Right ventricle myocardium inferior (tissue), 1 donor: ENCODE results near the gene FNDC5. TPM values are rescaled to one million over a fixed set of nuclear protein-coding genes. Genes with fewer than 3 reads are reported as not detected.

Experiments used
- ATAC-seq: fragments of 200-7000 bp; cut with Tn5 transposase; one replicate; pipeline ENCODE4 v1.9.1; 2020; ENCODE audit warnings: mild to moderate bottlenecking, moderate library complexity
- DNase-seq: peaks from one replicate; pipeline ENCODE4 v3.0.0; 2021; ENCODE audit errors: missing footprints
- intact Hi-C: fragments of 100-400 bp; cut with DNase I; formaldehyde crosslinking; loops from one replicate; pipeline ENCODE4 v1.11.0; 2022
- total RNA-seq: library from RNA; stranded (reverse); fragmentation: NEBNext Ultra II Directional; extraction: Animal tissue kit (Norgen Biotek cat#: 25700); gene quantifications from one replicate; pipeline ENCODE4 v1.2.1, GENCODE V29; 2021
- donor health status: DM: no; HTN: yes; CAD: no; lungs with severe emphysema.

Gene FNDC5
- total RNA-seq, 1 donor from 2014 or later = 139 TPM

DNA sequence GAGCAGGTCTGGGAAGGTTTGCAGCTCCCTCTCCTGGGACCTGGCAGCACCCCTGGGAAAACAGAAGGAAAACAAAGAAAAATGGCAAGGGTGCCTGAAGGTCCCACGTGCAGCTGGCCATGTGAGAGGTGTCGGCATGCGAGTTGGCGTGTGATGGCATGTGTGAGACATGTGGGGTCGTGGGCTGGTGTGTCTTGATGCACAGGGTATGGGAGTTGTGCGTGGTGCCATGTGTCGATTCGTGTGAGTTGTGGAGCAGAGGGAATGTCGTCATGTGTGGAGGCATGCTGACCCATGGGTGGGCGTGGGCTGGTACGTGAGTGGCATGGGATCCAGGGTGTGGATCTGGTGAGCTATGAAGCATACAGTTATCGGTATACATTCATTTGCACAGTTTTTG is 16.9 kb upstream of the FNDC5 start:
- ATAC-seq = no peak
- intact Hi-C loops = no loop called here
- DNase-seq = no peak

DNA sequence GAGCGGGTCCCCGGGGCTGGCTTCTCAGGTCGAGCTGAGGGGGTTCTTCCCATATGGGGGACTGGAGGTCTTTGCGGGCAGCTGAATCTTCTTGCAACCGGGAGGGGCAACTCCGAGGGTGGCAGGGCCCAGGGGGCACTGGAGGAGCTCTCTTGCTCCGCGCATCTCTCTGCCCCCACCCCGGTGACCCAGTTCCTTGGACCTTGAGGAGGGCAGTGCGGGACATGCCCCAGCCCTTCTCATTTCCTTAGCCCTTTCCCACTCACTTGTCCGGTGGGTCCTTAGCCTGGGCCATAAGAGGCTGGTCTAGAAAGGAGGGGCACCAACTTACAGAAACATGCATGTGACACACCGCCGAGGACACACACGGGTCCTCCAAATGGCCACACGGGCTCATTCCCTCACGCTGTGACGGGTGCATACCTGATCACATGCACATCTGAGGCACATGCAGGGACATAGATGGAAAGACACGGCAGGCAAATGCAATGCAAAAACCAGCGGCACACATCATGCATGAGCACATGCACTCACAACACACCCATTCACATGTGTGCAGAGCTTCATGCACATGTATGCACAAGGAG is 16.2 kb upstream of the FNDC5 start:
- no peak for DNase-seq

GRCh38 chr1:32886004-32886827 is 15.5 kb upstream of the FNDC5 start, which contains the start of gene HPCA:
Gene HPCA, plus strand, starts transcription at chr1:32886491. Its CDS starts 2,408 bp downstream, at chr1:32888899.
- peak; percentile 61 for ATAC-seq
- no peak for DNase-seq
- intact Hi-C loops = no loop called here

More for the DNA sequence above, 16.2 kb upstream of the FNDC5 start:
- intact Hi-C loops = no loop called here
- no peak for ATAC-seq

DNA sequence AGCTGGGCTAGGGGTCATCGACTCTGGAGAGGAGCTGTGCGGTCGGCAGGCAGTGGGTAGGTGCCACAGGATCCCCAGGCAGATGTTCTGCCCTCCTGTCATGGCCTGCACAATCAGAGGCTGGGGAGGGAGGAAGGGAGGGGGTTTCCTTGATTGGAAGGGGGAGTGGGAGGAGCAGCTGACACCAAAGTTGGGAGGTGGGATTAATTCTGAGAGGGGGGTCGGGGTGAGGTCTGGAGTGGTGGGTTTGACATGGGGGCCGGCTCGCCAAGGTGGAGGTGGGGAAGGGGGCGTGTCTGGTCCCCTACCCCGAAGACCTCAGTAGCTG is 14.9 kb upstream of the FNDC5 start:
- intact Hi-C loops = no loop called here
- DNase-seq (no peak), ATAC-seq (no peak)

DNA sequence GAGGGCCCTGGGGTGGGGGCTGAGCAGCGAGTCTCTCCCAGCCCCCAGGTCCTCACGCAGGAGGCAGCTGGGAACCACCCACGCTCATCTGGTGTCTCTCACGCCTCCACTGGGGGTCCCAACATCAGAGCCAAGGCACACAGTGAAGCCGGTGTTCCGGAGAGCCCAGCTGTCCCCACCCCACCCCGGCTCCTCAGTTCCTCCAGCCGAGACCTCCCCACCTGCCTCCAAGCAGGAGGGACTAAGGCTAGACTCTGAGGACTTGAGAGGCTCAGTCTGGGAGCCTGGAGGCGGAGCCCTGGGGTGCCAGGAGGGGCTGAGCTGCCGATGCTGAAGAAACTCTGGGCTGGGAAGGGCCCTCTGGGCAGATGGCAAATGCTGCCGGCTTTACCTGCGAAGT is 14.0 kb upstream of the FNDC5 start:
- DNase-seq (no peak), ATAC-seq (no peak)
- intact Hi-C loops = no loop called here

DNA sequence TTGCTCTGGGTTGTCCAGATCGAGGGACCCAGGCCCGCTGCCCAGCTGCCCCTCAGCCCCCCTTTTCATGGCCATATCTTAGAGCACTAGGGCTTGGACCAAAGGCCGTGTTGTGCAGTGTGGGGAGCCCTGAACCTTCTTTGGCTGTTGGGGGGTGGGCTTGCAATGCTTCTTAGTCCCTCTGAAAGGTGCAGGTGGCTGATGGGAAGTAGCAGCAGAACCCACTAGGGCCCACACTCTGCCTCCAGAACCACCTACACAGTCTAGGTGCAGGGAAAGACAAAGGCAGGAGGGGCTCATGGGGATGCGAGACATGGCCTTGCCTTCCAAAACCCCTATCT is 13.3 kb upstream of the FNDC5 start:
- ATAC-seq (no peak), DNase-seq (no peak)
- intact Hi-C loops = no loop called here

GRCh38 chr1:32883338-32884031 is 12.8 kb upstream of the FNDC5 start:
- ATAC-seq (no peak), DNase-seq (no peak)

DNA sequence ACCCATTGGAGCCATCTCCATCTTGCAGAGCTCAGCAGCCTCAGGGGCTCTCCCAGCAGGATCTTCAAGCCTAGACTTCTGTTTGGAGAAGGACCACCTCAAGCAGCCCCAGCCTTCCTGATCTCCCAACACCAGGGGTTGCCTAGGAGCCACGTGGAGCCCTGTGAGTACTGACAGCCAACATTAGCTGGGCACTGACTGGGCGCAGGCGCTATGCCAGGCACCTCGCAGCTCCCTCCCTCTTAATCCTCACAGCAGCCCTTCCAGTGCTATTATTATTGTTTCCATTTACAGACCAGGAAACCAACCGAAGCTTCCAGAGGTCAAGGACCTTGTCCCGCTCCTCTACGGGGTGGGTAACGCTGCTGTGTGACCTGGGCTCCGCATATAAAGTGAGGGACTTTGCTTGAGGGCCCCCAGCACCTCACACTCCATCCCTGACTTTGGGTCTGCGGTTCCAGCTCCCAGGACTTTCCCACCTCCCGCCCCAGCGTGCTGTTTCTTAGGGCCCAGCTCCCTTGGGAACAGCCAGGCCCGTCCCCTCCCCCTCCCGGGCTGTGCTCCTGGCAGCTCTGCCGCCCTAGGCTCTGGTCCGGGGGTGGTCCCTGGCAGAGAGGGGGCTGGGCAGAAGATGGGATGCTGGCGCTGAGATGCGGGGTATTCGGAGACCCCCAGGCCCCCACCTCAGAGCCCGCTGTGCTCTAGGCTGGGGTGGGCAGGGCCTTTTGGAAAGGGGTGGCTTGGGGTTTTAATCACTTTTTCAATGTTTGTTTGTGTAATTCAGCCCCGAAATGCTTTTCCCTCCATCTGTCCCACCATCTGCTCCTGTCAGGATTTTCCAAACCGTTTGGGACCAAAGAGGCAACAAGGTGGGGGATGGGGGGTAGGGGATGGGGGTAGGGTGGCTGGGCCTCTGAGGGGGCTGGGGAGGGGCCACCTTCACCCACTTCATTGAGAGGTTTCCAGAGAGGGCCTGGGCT is 11.4 kb upstream of the FNDC5 start:
- intact Hi-C loops = no loop called here
- ATAC-seq = peak; percentile 74

More at GRCh38 chr1:32883338-32884031, 12.8 kb upstream of the FNDC5 start:
- intact Hi-C loops = no loop called here

DNA sequence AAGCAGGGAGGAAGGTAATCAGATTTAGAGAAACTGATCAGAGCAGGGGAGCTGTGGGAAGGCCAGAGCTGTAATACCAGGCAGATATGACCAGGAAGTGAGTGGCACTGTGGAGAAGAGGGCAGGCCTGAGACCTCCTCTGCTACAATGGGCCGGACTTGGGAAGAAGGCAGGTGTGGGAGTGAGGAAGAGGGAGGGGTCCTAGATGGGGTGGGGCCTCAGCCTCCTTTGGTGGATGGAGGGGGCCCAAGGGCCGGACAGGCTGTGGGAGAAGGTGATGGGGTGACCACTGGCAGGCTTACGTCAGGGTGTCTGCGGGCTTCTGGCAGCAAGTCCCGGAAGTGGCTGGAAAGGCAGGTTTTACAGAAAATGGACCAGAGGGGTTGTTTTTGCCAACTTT is 10.6 kb upstream of the FNDC5 start:
- no peak for ATAC-seq
- no peak for DNase-seq
- intact Hi-C loops = no loop called here

More for the DNA sequence above, 11.4 kb upstream of the FNDC5 start:
- DNase-seq = peak; percentile 82

DNA sequence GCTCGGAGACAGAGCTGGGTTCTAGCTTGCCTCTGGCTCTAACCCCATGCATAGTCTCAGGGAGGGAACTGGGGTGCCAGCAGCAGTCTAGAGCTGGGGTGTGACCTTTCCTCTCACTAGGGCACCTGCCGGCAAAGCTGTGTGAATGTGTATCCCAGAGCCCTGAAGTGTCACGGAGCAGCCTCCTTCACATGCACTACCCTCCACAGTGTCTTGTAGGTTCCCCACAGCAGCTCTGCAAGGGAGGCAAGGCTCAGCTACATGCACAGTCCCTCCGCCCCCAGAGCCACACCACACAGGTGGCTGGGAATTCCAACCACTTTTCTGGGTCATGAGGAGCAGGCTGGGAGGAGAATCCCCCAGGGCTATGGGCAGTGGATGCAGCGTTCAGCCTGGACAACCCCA is 7.9 kb upstream of the FNDC5 start:
- ATAC-seq (no peak), DNase-seq (no peak)
- intact Hi-C loops = no loop called here

- intact Hi-C loops = no loop called here
- no peak for DNase-seq
Observed at GRCh38 chr1:32878183-32878582, 7.5 kb upstream of the FNDC5 start.

GRCh38 chr1:32877211-32878110 is 6.7 kb upstream of the FNDC5 start:
- intact Hi-C loops = no loop called here
- no peak for DNase-seq
- ATAC-seq = peak; percentile 71

More at GRCh38 chr1:32878183-32878582, 7.5 kb upstream of the FNDC5 start:
- no peak for ATAC-seq

GRCh38 chr1:32876341-32877210 is 5.9 kb upstream of the FNDC5 start:
- DNase-seq (peak; percentile 84), ATAC-seq (peak; percentile 55)
- intact Hi-C loops = loop anchor here (1.0 kb wide), 1 partner anchor 210 kb away; no protein-coding TSS in a partner anchor

- no peak for DNase-seq
- no peak for ATAC-seq
- intact Hi-C loops = loop anchor here (5.0 kb wide), 1 partner anchor 173 kb away; the partner anchor contains the start of gene SYNC
Observed at GRCh38 chr1:32874860-32875752, 4.4 kb upstream of the FNDC5 start.

DNA sequence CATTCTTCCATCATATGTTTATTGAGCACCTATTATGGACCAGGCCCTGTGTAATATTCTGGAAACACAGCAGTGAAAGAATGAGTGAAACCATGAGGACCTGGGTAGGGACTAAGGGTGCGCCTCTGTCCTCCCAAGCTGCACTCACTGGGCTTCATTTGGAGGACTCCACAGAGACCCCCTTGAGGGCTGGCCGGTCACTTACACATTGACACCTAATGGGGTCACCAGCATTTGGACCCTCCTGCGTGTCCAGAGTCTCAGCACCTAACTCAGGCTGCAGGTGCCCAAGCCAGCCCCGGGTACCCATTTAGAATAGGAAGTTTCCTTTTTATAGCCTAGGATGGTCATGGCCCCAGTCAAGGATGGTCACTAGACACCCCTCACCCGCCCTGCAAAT is 2.8 kb upstream of the FNDC5 start:
- DNase-seq (no peak), ATAC-seq (no peak)
- intact Hi-C loops = loop anchor here (2.0 to 5.0 kb wide), 2 partner anchors 57 to 171 kb away; partner anchors contain the start of genes S100PBP, SYNC and YARS1

DNA sequence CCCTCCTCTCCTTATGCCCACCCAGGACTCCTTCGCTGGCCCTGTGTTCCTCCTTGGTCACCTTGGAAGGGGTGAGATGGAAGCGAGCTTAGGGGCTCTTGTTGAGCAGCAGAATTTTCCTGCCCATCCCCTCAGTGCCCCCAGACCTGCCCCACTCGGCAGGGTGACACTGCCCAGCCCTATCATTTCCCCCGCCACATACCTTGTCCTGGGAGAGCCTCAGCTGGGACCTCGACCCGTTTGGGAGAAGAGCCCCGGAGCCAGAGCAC is 1.4 kb upstream of the FNDC5 start:
- intact Hi-C loops = loop anchor here (2.0 to 5.0 kb wide), 2 partner anchors 55 to 170 kb away; partner anchors contain the start of genes S100PBP, SYNC and YARS1
- no peak for DNase-seq
- no peak for ATAC-seq
